Endothelial cell (in vitro differentiated cells): Measurements from ENCODE around the gene TMEM240. TPM values are rescaled to one million over a fixed set of nuclear protein-coding genes. Genes with fewer than 3 reads are reported as not detected.

Experiments used
- DNase-seq: peaks from one replicate; pipeline ENCODE4 v3.0.0; 2021; ENCODE audit warnings: low spot score
- H3K27ac Mint-ChIP-seq: one replicate; pipeline ENCODE4 v1.8.0; 2021; ENCODE audit warnings: mixed read lengths, inconsistent platforms; ENCODE audit not compliant: unreplicated experiment
- H3K27me3 Mint-ChIP-seq: one replicate; pipeline ENCODE4 v1.8.0; 2021; ENCODE audit warnings: mild to moderate bottlenecking, moderate library complexity, mixed read lengths, inconsistent platforms; ENCODE audit not compliant: unreplicated experiment
- H3K36me3 Mint-ChIP-seq: one replicate; pipeline ENCODE4 v1.8.0; 2021; ENCODE audit warnings: mild to moderate bottlenecking, low read depth, mixed read lengths, inconsistent platforms; ENCODE audit not compliant: unreplicated experiment
- H3K4me1 Mint-ChIP-seq: one replicate; pipeline ENCODE4 v1.8.0; 2021; ENCODE audit warnings: mild to moderate bottlenecking, mixed read lengths, inconsistent platforms; ENCODE audit not compliant: unreplicated experiment
- H3K4me3 Mint-ChIP-seq: one replicate; pipeline ENCODE4 v1.8.0; 2021; ENCODE audit warnings: mild to moderate bottlenecking, mixed read lengths, inconsistent platforms; ENCODE audit not compliant: unreplicated experiment
- H3K9me3 Mint-ChIP-seq: one replicate; pipeline ENCODE4 v1.8.0; 2021; ENCODE audit warnings: mixed read lengths, inconsistent platforms; ENCODE audit not compliant: unreplicated experiment
- CTCF ChIP-seq: fragments of 200-600 bp; sonication (generic); IDR thresholded peaks from one replicate; pipeline ENCODE4 v1.5.0; 2021; ENCODE audit warnings: antibody characterized with exemption; ENCODE audit not compliant: unreplicated experiment
- long read RNA-seq: library from polyadenylated mRNA; unstranded; transcript quantifications from one replicate; pipeline ENCODE4 v2.0.0, GENCODE V29; 2020; ENCODE audit not compliant: unreplicated experiment
- total RNA-seq: library from RNA; stranded (reverse); fragmentation: NEBNext Ultra II Directional; extraction: Animal tissue kit (Norgen Biotek cat#: 25700); gene quantifications from one replicate; pipeline ENCODE4 v1.2.1, GENCODE V29; 2021; ENCODE audit not compliant: unreplicated experiment

Gene TMEM240
- total RNA-seq, result 6.6 TPM
- long read RNA-seq, result 0 reads

GRCh38 chr1:1540090-1540817, at the start of gene TMEM240:
Gene TMEM240 (minus strand): TSS chr1:1540624. CDS start chr1:1540346, 278 bp downstream.
- Mint-ChIP-seq H3K27ac (peak within 1 kb of the TSS; percentile 42), H3K4me1 (peaks cover 8% of the 10 kb centered on the region), H3K4me3 (peak within 1 kb of the TSS; percentile 65), H3K9me3 (no peaks in the 10 kb centered on the region), H3K36me3 (peaks cover 11% of the 10 kb centered on the region), H3K27me3 (peaks cover 20% of the 10 kb centered on the region)
- peak; percentile 77 for DNase-seq
- TF ChIP-seq CTCF, result no peak

DNA sequence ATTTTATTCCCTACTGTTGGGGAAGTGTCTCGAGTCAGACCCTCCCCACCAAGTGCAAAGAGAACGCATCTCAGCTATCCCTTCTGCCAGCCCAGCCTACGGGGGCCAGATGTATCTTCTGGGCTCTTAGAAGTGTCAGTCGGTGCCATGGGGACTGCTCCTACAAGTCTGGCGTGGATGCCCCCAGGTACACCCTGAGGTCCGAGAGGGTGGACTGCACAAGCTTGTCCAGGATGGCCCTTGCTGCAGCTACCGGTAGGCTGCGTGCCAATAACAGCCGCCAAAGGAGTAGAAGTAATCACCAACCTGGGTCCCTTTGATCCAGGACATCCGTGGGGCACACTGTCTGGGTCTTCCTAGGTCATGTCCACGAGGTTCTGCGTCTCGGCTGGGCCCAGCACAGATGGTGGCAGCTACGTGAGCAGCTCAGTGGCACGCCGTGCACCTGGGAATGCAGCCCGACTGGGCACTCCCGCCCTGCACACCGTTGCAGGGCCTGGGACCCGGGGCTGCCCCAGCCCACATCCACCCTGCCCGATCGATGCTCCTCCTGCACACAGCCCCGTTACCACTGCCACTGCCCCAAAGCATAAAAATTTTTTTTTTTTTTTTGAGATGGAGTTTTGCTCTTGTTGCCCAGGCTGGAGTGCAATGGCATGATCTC, 43.1 kb upstream of the TMEM240 start:
- no peaks in the 10 kb centered on the region for H3K4me1 Mint-ChIP-seq
- H3K36me3 Mint-ChIP-seq, result no peaks in the 10 kb centered on the region
- no peak for TF ChIP-seq CTCF
- peaks cover 2% of the 10 kb centered on the region for H3K27me3 Mint-ChIP-seq
- no peak overlapping the region for H3K27ac Mint-ChIP-seq
- no peak for DNase-seq
- no peaks in the 10 kb centered on the region for H3K9me3 Mint-ChIP-seq
- no peak overlapping the region for H3K4me3 Mint-ChIP-seq

DNA sequence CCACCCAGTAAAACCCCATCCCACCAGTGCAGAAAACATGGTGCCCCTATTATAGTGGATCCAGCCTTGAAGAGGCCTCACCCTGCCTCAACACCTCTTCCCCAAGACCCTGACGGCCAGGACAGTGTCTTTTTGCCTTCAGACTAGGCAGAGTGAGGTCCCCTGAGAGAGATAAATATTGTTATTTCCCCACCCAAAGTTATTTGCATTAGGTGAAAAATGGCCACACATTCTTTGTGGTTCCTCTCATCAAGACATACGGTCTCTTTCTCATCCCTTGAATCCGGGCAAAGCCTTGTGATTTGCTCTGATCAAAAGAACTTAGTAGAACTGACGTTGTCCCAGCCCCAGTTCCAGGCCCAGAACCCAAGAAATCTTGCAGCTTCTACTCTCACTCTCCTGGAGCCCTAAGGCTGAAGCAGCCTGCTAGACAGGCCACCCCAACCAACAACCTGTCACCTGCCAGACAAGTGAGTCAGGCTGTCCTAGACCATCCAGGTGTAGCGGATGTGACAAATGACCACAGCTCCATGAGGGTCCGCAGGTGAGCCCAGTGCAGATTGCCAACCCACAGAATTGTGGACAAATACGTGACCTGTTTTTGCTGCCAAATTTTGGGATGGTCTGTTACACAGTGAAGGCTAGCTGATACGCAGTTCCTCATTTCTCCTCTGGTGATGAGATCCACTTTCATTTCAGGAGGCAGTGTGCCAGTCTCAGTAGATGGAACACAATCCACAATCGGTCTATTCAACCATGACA, 42.3 kb upstream of the TMEM240 start:
- Mint-ChIP-seq H3K27me3 (peaks cover 2% of the 10 kb centered on the region), H3K27ac (no peak overlapping the region)

GRCh38 chr1:1578371-1578940, 38.0 kb upstream of the TMEM240 start:
- no peak overlapping the region for H3K4me3 Mint-ChIP-seq
- H3K27ac Mint-ChIP-seq, result no peak overlapping the region
- H3K27me3 Mint-ChIP-seq, result peaks cover 13% of the 10 kb centered on the region
- no peak for TF ChIP-seq CTCF
- H3K9me3 Mint-ChIP-seq, result no peaks in the 10 kb centered on the region
- H3K36me3 Mint-ChIP-seq, result peaks cover 10% of the 10 kb centered on the region
- H3K4me1 Mint-ChIP-seq, result peaks cover 15% of the 10 kb centered on the region
- DNase-seq, result no peak

More for the DNA sequence above, 42.3 kb upstream of the TMEM240 start:
- Mint-ChIP-seq H3K4me1 (no peaks in the 10 kb centered on the region), H3K9me3 (no peaks in the 10 kb centered on the region), H3K4me3 (no peak overlapping the region), H3K36me3 (no peaks in the 10 kb centered on the region)
- DNase-seq, result no peak
- TF ChIP-seq CTCF, result no peak
